ENCODE measurements around the gene COBL.

The COBL gene

DNA sequence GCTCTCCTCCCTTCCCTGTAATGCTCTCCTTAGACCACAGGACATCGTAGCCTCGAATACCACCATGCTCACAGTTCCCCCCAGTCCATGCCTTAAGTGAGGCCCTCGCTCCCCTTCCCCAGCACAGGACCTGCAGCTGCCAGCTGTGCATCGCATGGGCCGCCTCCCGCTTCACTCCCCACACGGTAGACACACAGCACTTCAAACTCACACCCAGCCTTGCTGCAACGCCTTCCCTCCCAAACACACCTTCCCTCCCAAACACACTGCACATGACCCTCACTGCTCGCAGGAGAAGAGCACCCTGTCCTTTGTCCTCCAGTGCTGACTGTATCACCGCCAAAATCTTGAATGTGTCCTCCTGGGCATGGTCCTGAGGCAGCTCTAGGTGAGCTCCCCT is 42.6 kb downstream of the COBL start:
- TF ChIP-seq, protein P1, sequence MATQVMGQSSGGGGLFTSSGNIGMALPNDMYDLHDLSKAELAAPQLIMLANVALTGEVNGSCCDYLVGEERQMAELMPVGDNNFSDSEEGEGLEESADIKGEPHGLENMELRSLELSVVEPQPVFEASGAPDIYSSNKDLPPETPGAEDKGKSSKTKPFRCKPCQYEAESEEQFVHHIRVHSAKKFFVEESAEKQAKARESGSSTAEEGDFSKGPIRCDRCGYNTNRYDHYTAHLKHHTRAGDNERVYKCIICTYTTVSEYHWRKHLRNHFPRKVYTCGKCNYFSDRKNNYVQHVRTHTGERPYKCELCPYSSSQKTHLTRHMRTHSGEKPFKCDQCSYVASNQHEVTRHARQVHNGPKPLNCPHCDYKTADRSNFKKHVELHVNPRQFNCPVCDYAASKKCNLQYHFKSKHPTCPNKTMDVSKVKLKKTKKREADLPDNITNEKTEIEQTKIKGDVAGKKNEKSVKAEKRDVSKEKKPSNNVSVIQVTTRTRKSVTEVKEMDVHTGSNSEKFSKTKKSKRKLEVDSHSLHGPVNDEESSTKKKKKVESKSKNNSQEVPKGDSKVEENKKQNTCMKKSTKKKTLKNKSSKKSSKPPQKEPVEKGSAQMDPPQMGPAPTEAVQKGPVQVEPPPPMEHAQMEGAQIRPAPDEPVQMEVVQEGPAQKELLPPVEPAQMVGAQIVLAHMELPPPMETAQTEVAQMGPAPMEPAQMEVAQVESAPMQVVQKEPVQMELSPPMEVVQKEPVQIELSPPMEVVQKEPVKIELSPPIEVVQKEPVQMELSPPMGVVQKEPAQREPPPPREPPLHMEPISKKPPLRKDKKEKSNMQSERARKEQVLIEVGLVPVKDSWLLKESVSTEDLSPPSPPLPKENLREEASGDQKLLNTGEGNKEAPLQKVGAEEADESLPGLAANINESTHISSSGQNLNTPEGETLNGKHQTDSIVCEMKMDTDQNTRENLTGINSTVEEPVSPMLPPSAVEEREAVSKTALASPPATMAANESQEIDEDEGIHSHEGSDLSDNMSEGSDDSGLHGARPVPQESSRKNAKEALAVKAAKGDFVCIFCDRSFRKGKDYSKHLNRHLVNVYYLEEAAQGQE (IDR thresholded peaks at IDR 0.05; ENCODE audit: low read depth): no peak
- TF ChIP-seq TCF12 (IDR thresholded peaks at IDR 0.05; ENCODE audit: low read depth) (no peak), EP300 (IDR thresholded peaks at IDR 0.05; ENCODE audit: borderline replicate concordance) (no peak), TAF1 (IDR thresholded peaks at IDR 0.05; ENCODE audit: low read depth) (no peak), CREB1 (IDR thresholded peaks at IDR 0.05; ENCODE audit: low read depth) (no peak), CEBPB (IDR thresholded peaks at IDR 0.05) (no peak), EGR1 (IDR thresholded peaks at IDR 0.05) (no peak), YY1 (IDR thresholded peaks at IDR 0.05; ENCODE audit: low read depth) (no peak), MAX (IDR thresholded peaks at IDR 0.05) (no peak), NFIC (IDR thresholded peaks at IDR 0.05) (no peak), RAD21 (IDR thresholded peaks at IDR 0.05; ENCODE audit: low read depth) (no peak), FOXM1 (IDR thresholded peaks at IDR 0.05; ENCODE audit: borderline replicate concordance, low read depth) (no peak)

GRCh38 chr7:51273360-51273759 is 43.2 kb downstream of the COBL start:
- TF ChIP-seq ZBTB7A (IDR thresholded peaks at IDR 0.05; ENCODE audit: low read depth) (no peak), EGR1 (IDR thresholded peaks at IDR 0.05) (no peak), CEBPB (IDR thresholded peaks at IDR 0.05) (no peak), TEAD4 (IDR thresholded peaks at IDR 0.05) (no peak), MAX (IDR thresholded peaks at IDR 0.05) (no peak), RAD21 (IDR thresholded peaks at IDR 0.05; ENCODE audit: low read depth) (no peak), EP300 (IDR thresholded peaks at IDR 0.05; ENCODE audit: borderline replicate concordance) (no peak), FOXM1 (IDR thresholded peaks at IDR 0.05; ENCODE audit: borderline replicate concordance, low read depth) (no peak), CREB1 (IDR thresholded peaks at IDR 0.05; ENCODE audit: low read depth) (no peak), TCF12 (IDR thresholded peaks at IDR 0.05; ENCODE audit: low read depth) (no peak), USF1 (IDR thresholded peaks at IDR 0.05) (no peak), YY1 (IDR thresholded peaks at IDR 0.05; ENCODE audit: low read depth) (no peak), NFIC (IDR thresholded peaks at IDR 0.05) (no peak), TAF1 (IDR thresholded peaks at IDR 0.05; ENCODE audit: low read depth) (no peak)
- TF ChIP-seq, protein P1 (IDR thresholded peaks at IDR 0.05; ENCODE audit: low read depth): no peak

DNA sequence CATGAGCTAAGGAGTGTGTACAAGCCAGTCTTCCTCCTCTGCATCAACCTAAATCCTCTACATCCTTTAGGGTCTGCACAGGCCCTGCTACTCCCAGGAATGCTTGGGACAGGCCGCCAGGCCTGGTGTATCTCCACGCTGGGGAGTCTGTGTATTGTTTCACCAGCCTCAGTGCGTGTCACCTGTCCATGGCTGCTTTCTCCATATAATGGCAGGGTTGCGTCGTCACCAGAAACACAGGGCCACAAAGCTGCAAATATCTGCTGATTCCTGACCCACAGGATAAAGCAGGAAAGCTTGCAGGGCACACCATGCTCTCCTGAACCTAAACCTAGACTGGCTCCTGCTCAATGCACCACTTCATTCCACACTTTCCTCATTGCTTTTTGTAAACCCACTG is 45.6 kb downstream of the COBL start:
- no peak for TF ChIP-seq FOXM1 (IDR thresholded peaks at IDR 0.05; ENCODE audit: borderline replicate concordance, low read depth)
- TF ChIP-seq EP300 (IDR thresholded peaks at IDR 0.05; ENCODE audit: borderline replicate concordance): no peak

GRCh38 chr7:51269911-51270310 is 46.7 kb downstream of the COBL start:
- no peak for TF ChIP-seq NFIC (IDR thresholded peaks at IDR 0.05)
- TF ChIP-seq FOXM1 (IDR thresholded peaks at IDR 0.05; ENCODE audit: borderline replicate concordance, low read depth): no peak
- TF ChIP-seq TCF12 (IDR thresholded peaks at IDR 0.05; ENCODE audit: low read depth): no peak
- TF ChIP-seq TEAD4 (IDR thresholded peaks at IDR 0.05): no peak
- TF ChIP-seq CEBPB (IDR thresholded peaks at IDR 0.05): no peak
- no peak for TF ChIP-seq RAD21 (IDR thresholded peaks at IDR 0.05; ENCODE audit: low read depth)
- no peak for TF ChIP-seq MAX (IDR thresholded peaks at IDR 0.05)
- no peak for TF ChIP-seq TAF1 (IDR thresholded peaks at IDR 0.05; ENCODE audit: low read depth)
- TF ChIP-seq USF1 (IDR thresholded peaks at IDR 0.05): no peak
- TF ChIP-seq YY1 (IDR thresholded peaks at IDR 0.05; ENCODE audit: low read depth): no peak
- TF ChIP-seq CREB1 (IDR thresholded peaks at IDR 0.05; ENCODE audit: low read depth): no peak
- no peak for TF ChIP-seq ZBTB7A (IDR thresholded peaks at IDR 0.05; ENCODE audit: low read depth)
- no peak for TF ChIP-seq EP300 (IDR thresholded peaks at IDR 0.05; ENCODE audit: borderline replicate concordance)
- TF ChIP-seq, protein P1 (IDR thresholded peaks at IDR 0.05; ENCODE audit: low read depth): no peak
- no peak for TF ChIP-seq EGR1 (IDR thresholded peaks at IDR 0.05)
